ES-I3 (cell line): ENCODE data around the gene ARHGAP32.

ENCODE experiments used
- H3K36me3 ChIP-seq: 2 replicates; pipeline ENCODE4 v1.6.1; 2013; ENCODE audit warnings: mild to moderate bottlenecking, low read length, control low read depth, moderate library complexity; ENCODE audit not compliant: insufficient read depth
- H3K4me1 ChIP-seq: 2 replicates; pipeline ENCODE4 v1.6.1; 2013; ENCODE audit warnings: mild to moderate bottlenecking, control low read depth, low read length; ENCODE audit not compliant: insufficient read depth
- H3K9ac ChIP-seq: 2 replicates; pipeline ENCODE4 v1.6.1; 2013; ENCODE audit warnings: low read depth, mild to moderate bottlenecking, low read length, moderate library complexity
- H3K9me3 ChIP-seq: 2 replicates; pipeline ENCODE4 v1.6.1; 2013; ENCODE audit warnings: mild to moderate bottlenecking, low read length, moderate library complexity; ENCODE audit not compliant: control insufficient read depth, insufficient read depth

The ARHGAP32 gene

DNA sequence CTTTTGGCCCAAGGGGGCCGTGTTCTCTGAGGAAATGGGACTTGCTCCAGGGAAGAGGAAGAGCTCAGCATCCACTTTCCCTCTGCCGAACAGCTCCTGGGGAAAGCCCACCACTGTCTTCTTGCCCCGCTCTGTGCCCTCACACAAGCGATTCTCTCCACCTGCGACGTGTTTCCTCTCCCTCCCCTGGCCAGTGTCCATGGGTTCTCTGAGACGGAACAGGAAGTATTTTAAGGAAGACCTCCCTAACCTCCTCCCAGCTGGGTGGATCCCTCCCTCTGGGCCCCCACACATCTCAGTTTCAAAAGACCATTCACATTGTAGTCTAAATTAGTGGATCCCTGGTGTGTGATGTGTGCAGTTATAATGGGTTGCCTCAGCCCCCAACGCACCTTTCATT, 251.0 kb downstream of the ARHGAP32 start:
- no peaks in the 10 kb centered on the region for H3K36me3 ChIP-seq
- H3K4me1 ChIP-seq = peaks cover 17% of the 10 kb centered on the region
- H3K9me3 ChIP-seq = no peaks in the 10 kb centered on the region

DNA sequence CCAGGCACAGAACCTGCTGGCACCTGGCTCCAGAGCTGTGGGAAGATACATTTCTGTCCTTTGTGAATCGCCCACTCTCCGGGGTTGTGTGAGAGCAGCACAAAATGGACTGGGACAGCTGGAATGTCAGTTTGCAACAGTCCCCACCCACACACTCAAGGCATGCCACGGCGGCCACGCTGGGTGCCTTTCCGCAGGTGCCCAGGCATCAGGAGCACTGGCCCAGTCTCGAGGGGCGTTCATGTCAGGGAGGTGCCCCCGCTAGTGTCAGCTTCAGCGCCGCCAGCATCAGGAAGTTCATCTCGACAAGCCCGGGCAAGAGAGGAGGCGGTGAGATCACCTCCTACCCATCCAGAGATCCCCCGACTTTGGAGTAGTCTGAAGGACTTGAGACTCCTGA, 251.5 kb downstream of the ARHGAP32 start:
- no peaks in the 10 kb centered on the region for H3K36me3 ChIP-seq
- no peak overlapping the region for H3K9ac ChIP-seq
- no peaks in the 10 kb centered on the region for H3K9me3 ChIP-seq
- H3K4me1 ChIP-seq = peaks cover 17% of the 10 kb centered on the region

More for the DNA sequence above, 251.0 kb downstream of the ARHGAP32 start:
- no peak overlapping the region for H3K9ac ChIP-seq

DNA sequence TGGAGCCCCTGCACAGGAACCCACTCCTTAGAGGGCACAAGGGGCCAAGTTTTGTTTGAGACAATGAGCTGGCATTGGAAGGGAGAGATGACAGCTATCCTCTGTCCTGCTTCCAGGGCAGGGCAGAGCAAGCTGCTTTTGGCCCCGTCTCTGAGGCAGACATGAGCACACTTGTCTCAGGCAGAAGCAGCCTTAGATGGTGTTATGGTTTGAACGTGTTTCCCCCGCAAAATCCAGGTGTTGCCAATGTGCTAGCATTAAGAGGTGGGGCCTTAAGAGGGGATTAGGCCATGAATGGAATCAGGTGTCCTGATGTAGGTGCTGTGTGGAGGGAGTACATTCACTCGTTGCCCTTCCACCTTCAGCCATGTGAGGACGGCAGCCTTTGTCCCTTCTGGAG, 252.0 kb downstream of the ARHGAP32 start:
- no peak overlapping the region for H3K9ac ChIP-seq
- no peaks in the 10 kb centered on the region for H3K36me3 ChIP-seq
- no peaks in the 10 kb centered on the region for H3K9me3 ChIP-seq
- peaks cover 17% of the 10 kb centered on the region for H3K4me1 ChIP-seq

DNA sequence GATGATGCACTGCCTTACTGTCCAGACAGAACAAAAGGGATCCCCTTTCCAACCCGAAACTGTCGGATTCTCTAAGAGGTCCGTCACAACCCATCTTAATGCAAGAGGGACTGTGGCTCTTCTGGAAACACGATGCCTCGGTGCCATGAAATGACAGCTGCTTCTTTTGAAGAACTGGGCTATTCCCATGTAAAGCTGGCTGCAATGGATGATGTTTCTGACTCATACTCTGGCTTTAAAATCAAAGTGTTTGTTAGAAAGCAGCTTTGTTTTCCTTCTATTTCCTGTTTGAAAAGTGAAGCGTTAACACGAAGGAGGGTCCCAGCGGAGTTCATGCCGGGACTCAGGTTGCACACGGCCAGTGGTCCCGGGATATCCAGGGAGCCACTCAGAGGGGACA, 252.5 kb downstream of the ARHGAP32 start:
- H3K9me3 ChIP-seq = no peaks in the 10 kb centered on the region
- no peak overlapping the region for H3K9ac ChIP-seq
- H3K36me3 ChIP-seq = no peaks in the 10 kb centered on the region
- peaks cover 17% of the 10 kb centered on the region for H3K4me1 ChIP-seq

DNA sequence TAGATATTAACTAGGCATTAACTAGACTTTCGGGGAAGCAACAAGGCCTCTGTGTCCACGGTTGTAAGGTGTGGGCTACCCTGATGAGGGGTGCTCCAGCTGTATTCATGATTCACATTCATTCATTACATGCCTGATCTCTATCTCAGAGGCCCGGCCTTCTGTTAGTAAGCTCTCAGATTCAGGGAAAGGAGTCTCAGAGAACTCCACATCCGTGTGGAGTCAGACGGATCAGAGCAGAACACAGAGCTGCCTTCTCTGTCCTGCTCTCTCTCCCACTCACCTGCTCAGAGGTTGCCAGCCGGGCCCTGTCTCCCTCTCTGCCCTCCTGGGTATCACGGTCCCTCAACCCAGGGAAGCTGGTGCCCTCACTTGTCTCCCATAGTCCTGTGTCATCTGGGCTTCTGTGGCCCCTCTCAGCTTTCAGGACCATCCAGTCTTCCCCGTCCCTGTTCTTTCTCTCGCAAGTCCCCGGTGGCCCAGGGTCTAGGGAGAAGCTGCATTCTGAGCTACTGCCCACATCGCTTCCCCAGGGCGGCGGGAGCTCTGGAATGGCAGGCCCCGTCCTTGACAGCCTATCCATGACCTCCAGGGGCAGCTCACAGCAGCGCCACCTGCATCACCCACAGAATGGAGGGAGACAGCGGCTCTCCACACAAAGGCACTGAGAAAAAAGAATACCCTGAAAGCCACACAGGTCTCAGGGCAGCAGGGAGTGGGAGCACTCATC, 253.8 kb downstream of the ARHGAP32 start:
- Histone ChIP-seq H3K9ac (no peak overlapping the region), H3K4me1 (peaks cover 17% of the 10 kb centered on the region), H3K36me3 (no peaks in the 10 kb centered on the region), H3K9me3 (no peaks in the 10 kb centered on the region)

DNA sequence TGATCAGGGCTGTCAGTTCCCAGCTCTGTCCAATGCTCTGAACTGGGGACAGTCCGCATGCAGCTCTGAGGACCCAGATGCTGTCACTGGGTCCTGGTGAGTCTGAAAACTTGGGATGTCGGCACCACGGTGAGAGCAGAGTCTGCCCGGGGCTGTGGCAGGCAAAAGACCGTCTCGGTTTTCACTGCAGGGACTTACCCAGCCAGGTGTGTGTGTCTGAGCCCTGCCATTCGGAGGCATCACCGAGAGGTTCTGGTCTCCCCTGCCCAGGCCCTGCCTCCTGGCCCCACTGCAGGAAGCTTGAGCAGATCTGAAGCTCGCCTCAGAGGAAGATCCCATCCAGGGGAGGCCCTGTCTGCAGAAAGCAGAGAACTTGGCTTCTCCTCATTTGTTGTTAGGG, 254.6 kb downstream of the ARHGAP32 start:
- H3K9me3 ChIP-seq = no peaks in the 10 kb centered on the region
- H3K4me1 ChIP-seq = peaks cover 17% of the 10 kb centered on the region
- H3K36me3 ChIP-seq = no peaks in the 10 kb centered on the region
- H3K9ac ChIP-seq = no peak overlapping the region

DNA sequence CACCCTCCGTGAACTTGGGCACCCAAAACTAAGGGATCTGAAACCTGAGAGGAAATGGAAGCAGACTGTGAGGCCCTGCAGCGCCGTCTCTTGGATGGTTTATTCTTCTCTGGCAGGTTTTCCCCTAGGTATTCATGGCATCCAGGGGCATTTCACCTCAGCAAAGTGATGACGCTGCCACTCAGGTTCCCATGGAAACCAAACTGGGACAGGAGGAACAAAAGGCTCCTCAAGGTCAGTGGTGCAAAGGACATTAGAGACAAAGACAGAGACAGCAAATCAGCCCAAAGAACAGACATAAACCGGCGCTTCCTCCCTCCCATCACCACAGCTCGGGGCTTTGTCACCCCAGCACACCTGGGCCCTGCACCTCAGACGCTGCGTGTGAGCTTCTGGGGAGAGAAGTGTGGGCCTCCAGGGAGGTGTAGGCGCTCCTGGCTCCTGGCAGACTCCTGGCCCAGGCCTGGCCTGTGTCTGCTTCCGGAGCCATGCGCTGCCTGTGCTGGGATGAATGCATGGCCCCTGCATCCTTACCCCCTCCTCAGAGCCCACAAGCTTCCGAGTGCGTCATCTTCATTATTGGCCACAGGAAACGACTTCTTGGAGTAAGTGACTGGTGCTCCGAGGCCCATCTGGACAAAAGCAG, 255.4 kb downstream of the ARHGAP32 start:
- Histone ChIP-seq H3K9me3 (no peaks in the 10 kb centered on the region), H3K9ac (no peak overlapping the region), H3K36me3 (no peaks in the 10 kb centered on the region), H3K4me1 (peaks cover 17% of the 10 kb centered on the region)

DNA sequence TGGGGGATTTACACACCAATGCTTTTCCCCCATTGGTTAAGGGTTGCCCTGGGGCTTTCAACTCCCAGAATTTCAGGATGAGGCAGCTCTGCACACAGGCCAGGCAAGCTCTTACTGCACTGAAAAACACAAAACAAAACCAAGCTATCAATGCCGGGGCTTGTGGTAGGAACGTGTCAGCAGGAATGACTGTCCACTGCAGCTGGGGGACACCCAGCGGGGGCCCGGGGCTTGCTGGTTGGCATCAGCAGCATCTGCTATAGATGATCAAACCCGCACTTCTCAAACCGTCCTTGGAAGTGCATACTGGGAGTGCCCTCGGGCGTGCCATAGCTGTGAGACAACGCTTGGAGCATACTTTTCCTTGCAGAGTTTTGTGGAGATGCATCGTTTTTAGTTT, 257.2 kb downstream of the ARHGAP32 start:
- no peak overlapping the region for H3K9ac ChIP-seq
- H3K9me3 ChIP-seq = no peaks in the 10 kb centered on the region
- no peaks in the 10 kb centered on the region for H3K36me3 ChIP-seq
- 0 out of 2 replicates have a peak, but pooled peaks cover 11% of the 10 kb centered on the region for H3K4me1 ChIP-seq

DNA sequence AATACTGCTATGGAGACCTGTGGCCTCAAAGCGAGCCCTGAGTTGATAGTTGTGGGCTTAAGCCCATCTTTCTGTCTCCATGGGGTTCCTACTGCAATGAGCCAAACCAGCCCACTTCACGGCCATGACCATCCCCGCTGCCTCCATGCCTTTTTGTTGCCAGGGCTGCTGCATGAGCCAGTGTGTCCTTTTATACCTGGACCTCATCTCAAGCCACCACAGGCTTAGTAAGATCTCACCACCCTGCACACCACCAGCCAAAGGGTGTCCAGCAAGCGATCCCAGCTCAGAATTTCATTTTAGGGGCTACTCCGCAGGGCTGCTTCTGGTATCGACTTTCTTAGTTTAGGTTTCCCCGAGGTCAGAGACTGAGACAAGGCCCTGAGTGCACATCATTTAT, 257.8 kb downstream of the ARHGAP32 start:
- no peak overlapping the region for H3K9ac ChIP-seq
- no peaks in the 10 kb centered on the region for H3K36me3 ChIP-seq
- H3K9me3 ChIP-seq = no peaks in the 10 kb centered on the region
- H3K4me1 ChIP-seq = 0 out of 2 replicates have a peak, but pooled peaks cover 14% of the 10 kb centered on the region

DNA sequence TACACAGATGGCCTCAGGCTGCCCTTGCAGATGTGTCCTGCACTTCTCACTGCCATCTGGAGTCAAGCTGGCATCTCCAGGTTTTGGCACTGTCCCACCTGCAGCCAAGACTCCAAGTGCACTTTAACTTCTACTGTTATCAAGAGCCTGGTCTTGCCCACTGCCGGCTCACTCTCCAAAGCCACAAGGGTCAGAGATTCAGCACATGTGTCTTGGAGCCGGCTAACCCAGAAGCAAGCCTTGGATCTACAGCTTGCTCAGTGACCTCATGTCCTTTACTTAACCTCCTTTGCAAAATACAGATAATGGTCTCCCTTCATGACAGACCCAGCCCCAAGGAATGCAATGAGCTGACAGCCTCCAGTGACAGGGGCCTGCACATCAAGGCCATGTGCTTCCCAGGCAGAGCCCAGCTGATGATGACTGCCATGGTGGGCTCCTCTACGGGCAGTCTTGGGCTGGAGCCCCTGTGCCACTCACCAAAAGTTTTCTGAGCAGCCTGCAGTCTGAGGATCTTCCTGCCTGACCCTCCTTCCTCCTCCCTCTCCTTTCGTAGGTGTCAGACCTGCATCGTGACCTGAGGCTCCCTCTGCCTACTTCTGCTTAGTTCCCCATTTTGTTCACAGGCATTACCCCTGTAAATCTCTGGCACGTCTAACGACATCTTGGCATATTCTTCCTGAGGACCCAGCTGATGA, 258.5 kb downstream of the ARHGAP32 start:
- no peaks in the 10 kb centered on the region for H3K9me3 ChIP-seq
- H3K4me1 ChIP-seq = 0 out of 2 replicates have a peak, but pooled peaks cover 14% of the 10 kb centered on the region
- H3K36me3 ChIP-seq = no peaks in the 10 kb centered on the region
- no peak overlapping the region for H3K9ac ChIP-seq

DNA sequence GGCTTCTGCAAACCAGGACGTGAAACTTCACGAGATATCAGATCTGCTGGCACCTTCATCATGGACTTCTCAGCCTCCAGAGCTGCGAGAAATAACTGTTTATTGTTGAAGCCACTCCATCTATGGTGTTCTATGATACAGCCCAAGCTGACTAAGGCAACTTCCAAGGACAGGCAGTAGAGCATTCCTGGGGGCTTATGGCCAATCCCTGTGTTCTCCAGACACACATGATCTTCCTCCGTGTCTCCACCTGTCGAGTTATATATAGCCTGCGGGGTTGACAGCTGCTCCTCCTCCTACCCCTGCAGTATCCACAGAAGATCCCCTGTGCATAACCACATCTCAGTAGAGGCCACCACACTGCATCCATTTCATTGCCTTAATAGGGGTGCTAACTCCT, 260.5 kb downstream of the ARHGAP32 start:
- no peak overlapping the region for H3K9ac ChIP-seq
- no peaks in the 10 kb centered on the region for H3K9me3 ChIP-seq
- no peaks in the 10 kb centered on the region for H3K36me3 ChIP-seq
- peaks cover 21% of the 10 kb centered on the region for H3K4me1 ChIP-seq

DNA sequence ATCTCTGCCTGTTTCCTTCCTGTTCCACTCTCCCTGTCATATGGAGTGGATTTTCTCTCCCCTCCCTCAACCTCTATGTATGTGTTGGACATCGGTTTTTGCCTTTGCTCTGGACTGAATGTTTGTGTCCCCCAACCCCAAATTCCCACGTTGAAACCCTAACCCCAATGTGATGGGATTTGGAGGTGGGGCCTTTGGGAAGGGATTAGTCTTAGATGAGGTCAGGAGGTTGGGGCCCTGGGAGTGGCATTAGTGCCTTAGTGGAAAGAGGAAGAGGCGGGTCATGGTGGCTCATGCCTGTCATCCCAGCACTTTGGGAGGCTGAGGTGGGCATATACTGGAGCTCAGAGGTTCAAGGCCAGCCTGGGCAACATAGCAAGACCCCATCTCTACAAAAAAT, 261.1 kb downstream of the ARHGAP32 start:
- Histone ChIP-seq H3K9ac (no peak overlapping the region), H3K4me1 (peaks cover 20% of the 10 kb centered on the region)

DNA sequence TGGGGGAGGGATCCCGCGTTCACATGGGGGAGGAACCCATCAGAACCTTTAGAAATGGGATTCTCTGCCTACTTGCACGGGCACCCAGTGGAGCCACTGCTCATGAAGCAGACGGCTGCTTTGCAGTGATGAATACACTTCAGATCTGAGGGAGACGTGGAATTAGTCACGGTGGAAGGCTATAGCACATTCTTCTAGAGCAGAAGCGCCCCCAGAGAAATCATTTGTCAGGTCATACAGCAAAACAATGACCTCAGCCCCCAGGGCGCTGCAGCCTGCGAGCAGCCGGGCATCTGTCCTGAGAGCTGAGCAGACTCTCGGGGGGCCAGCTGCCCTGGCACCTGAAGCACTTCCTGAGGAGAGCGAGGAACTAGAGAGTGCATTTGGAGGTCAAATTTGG, 262.1 kb downstream of the ARHGAP32 start:
- no peaks in the 10 kb centered on the region for H3K36me3 ChIP-seq
- H3K9me3 ChIP-seq = no peaks in the 10 kb centered on the region
- H3K4me1 ChIP-seq = peaks cover 20% of the 10 kb centered on the region
- H3K9ac ChIP-seq = no peak overlapping the region

More for the DNA sequence above, 261.1 kb downstream of the ARHGAP32 start:
- no peaks in the 10 kb centered on the region for H3K36me3 ChIP-seq
- no peaks in the 10 kb centered on the region for H3K9me3 ChIP-seq

DNA sequence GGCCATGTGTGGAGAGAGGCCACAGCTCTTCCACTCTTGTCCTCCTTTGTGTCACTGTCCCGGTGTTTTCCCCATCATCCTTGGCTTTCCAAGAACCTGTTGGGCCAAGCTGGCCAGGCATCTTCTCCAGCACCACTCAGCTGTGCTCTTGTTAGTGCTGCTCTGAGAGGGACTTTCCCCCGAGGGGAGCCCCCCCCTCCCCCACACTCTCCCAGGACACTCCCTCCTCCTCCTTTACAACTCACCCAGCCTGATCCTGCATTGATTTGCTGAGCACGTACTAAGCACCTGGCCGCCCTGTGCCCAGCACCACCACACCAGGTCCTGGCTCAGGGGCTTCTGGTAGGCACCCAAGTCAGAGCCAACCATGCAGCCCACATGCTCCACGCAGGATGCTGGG, 262.7 kb downstream of the ARHGAP32 start:
- Histone ChIP-seq H3K36me3 (no peaks in the 10 kb centered on the region), H3K4me1 (peaks cover 20% of the 10 kb centered on the region), H3K9me3 (no peaks in the 10 kb centered on the region), H3K9ac (no peak overlapping the region)

DNA sequence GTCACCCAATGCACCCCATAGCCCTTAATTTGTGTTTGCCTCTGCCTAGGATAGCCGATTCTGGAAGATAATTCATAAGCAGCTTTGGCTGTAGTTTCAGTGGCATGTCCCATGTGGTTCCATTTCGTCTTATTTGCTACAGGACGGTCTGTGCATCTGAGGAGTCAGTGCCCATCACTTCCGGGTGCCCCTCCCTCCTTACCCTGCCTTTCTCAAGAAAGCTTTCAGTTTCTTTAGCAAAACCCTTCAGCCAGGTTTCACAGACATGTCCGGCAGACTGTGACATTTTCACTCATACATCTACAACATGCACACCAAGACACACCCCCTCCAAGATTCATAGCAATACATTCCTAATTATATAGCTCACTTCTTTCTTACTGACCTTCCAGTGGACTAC, 263.7 kb downstream of the ARHGAP32 start:
- H3K36me3 ChIP-seq = no peaks in the 10 kb centered on the region
- H3K9ac ChIP-seq = no peak overlapping the region
- H3K4me1 ChIP-seq = peaks cover 20% of the 10 kb centered on the region
- H3K9me3 ChIP-seq = no peaks in the 10 kb centered on the region
